Measurements from ENCODE around the gene METTL21C.

The METTL21C gene

DNA sequence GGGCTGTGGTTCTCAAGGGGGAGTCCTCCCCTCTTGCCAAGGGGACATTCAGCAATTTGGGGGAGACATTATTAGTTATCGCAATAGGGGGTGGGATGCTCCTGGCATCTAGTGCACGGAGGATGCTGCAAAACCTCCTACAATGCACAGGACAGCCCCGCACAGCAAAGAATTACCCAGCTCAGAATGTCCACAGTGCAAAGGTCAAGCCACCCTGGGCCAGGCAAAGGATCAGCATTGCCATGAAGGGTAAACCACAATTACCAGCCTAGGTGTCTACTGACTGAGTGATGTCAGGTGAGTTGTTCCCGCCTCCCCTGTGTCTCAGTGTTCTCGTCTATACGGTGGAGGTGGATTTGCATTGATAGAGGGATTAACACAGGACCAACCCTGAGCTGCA is 2.4 kb upstream of the METTL21C start:
- no peak for DNase-seq

- DNase-seq: no peak
These were observed 1.6 kb upstream of the METTL21C start for GRCh38 chr13:102696465-102696864.

DNA sequence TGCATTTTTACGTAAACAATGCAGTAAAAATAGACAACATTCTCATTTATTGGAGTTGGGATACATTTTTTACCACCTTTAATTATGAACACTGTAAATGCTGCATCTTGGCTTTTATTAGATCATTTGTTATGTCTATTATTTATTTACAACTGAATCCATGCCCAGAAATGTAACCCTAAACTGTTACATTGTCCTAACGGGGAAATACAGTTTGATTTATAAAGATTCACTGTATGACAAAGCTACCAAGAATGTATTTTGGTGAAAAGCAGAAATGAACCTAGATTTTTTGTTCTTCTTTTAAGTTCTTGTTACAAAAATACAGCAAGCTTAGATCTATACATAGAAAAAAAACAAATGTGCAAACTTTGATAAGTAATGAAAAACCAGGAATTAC is 1.1 kb downstream of the METTL21C start:
- no peak for DNase-seq

DNA sequence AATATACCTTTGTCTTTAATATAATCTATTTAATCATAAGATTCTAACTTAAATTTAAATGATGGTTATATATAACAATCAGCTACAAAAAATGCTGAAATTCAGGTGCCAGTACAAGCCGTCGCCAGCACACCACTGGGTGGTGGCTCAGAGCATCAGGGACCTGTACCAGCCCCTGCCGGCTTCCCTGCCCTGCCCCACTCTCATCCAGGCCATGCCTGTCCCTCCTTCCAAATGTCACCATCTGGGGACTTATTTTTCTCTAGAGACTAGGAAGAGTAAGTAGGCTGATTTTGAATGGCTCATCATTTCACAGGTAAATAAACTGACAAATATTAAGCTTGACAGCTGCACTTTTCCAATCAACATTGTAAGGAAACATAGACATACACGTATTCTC is 1.6 kb downstream of the METTL21C start:
- DNase-seq: no peak

GRCh38 chr13:102692491-102692826 is 2.4 kb downstream of the METTL21C start:
- DNase-seq: no peak

- DNase-seq: no peak
These were observed 4.0 kb downstream of the METTL21C start for GRCh38 chr13:102690883-102691282.

DNA sequence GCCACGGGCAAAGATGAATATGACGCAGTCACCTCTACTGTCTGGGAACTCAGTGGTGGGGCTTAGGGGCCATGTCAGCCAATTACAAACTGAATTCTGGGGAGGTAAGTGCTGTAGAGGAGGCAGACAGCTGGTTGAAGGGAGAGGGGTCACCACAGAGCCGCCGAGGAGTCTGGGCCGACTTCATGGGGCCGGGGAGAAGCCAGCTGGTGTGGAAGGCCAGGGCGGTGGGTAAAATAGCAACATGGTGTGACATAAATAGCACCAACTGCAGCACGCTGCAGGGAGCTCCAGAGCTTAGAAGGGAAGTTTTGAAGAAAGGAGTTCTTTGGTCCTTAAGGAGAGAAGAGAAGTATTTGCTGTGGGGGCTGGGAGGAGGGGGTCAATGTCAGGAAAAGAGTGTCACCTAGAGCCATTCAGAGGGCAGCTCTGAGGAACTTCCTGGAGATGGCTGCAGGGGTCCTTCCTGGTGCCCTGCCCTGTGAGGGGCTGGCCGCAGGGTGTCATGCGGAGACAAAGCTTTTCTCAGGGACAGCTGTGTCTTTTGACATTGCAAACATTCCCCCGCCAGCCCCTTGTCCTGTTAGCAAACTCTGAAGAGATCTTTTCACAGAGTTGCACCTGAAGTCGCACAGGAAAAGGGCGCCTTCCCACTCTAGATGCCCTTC is 6.4 kb downstream of the METTL21C start:
- DNase-seq: no peak

- DNase-seq: no peak
These were observed 7.3 kb downstream of the METTL21C start for GRCh38 chr13:102687520-102687919.

DNA sequence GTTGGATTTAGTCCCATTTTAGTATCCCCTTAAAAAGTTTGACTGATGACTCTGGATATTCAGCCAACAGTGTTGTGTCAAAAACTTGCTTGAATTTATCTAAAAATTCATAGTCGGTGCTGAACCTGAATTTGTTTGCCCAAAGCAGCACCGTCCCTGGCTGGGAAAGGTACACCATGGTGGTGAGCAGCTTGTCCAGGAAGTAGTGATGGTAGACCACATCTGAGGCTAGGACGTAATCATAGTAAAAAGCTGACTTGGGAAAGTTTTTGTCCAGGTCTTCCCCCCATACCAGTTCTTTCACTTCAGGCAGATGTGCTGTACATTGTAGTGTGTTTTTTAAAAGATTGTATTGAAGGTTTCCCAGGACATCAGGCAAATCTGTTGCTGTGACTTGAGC is 8.8 kb downstream of the METTL21C start:
- no peak for DNase-seq

GRCh38 chr13:102683637-102684036 is 11.2 kb downstream of the METTL21C start:
- DNase-seq: no peak

GRCh38 chr13:102682727-102683126 is 12.1 kb downstream of the METTL21C start:
- no peak for DNase-seq

DNA sequence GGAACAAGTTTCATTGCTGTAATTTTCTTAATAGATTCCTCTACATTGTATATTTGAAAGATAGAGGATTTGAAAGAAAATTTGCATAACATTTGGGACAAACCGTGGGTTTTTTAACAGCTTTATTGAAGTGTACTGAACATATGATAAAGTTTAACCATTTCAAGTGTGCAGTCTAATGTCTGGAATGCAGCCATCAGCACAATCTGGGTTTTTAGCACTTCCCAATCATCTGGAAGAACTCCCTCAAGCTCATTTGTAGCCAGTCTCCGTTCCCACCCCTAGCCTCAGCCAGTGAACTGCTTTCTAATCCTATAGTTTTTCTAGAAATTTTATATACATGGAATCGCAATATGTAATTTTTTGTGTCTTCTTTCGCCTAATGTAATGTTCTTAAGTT is 12.6 kb downstream of the METTL21C start:
- no peak for DNase-seq

GRCh38 chr13:102680842-102681740 is 13.8 kb downstream of the METTL21C start:
- DNase-seq: no peak

DNA sequence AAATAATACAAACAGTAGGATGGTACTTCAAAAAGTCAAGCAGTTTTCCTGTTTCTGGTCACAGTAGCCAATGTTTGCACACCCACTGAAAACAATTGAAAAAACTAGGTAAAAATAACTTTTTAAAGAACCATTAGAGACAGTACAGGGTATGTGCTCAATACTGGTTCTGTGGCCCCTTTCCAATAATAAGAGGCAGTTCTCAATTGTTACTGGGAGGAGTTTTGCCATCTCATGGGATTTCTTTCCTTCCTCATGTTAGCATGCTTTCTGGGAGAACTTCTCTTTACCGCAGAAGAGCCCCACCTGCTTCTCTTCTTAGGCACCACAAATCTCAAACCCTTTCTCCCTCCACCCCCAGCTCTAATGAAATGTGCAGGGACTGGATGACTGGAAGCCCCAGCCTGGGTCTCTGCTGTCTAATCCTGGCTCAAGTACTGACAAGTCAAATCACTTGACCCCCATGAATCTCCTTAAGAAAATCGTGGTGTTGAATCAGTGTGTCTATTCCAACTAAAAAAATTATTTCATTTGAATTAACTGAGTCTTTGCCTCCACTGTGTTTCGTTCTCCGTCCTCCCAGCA is 14.6 kb downstream of the METTL21C start:
- no peak for DNase-seq

GRCh38 chr13:102679449-102680132 is 15.3 kb downstream of the METTL21C start:
- DNase-seq: no peak

DNA sequence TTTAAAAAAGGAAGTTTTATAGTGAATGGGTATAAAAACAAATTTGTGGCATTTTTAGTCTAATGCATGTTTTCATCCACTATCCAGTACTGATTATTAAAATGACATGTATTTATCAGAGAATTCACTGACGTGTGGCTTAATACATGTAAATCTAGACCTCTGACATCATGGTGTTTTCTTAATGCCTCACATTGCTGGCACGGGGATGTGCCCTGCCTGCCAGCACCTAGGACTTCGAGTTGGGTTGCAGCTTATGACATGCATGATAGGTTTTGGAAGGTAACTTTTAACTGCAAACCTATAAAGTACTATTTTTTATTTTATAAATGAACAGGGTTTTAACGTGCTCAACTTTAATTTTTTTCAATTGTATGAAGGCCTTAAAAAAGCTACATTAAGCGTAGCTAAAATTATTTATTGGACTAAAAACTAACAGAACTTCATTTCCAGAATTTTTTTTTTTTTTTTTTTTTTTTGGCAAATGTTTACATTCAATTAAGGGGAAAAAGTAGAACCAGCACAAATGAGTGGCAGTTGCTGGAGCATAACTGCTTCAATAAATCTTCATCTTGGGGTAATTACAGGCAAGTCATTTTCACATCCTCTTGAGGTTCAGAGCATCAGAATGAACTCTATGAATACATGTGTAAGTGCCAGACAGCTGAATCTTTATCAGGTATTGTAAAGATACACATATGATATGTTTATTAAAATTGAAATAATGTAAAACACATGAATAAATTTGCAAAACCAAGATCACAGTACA is 16.3 kb downstream of the METTL21C start:
- no peak for DNase-seq

DNA sequence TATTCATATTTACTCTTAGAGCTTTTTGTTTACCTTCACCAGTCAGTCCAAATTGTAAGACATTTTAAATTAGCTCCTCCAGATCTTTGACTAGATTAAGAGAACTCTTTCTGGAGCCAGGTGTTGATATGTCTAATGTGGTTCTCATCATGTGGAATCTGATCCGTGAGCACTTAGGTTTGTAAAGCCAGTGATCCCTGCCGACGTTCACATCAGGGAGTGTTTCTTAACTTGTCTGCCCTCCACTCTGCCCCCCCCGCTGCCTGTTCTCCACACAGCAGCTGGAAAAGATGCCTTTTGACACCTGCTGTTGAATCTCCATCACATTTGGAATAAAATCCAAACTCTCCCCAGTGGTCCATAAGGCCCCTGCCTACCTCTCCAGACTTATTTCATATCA is 17.7 kb downstream of the METTL21C start:
- DNase-seq: no peak

- no peak for DNase-seq
These were observed 19.7 kb downstream of the METTL21C start for GRCh38 chr13:102675115-102675514.

- DNase-seq: no peak
These were observed 24.7 kb downstream of the METTL21C start for GRCh38 chr13:102670130-102670529.

- no peak for DNase-seq
These were observed 26.9 kb downstream of the METTL21C start for GRCh38 chr13:102667911-102668310.

- no peak for DNase-seq
These were observed 27.8 kb downstream of the METTL21C start for GRCh38 chr13:102667023-102667422.

DNA sequence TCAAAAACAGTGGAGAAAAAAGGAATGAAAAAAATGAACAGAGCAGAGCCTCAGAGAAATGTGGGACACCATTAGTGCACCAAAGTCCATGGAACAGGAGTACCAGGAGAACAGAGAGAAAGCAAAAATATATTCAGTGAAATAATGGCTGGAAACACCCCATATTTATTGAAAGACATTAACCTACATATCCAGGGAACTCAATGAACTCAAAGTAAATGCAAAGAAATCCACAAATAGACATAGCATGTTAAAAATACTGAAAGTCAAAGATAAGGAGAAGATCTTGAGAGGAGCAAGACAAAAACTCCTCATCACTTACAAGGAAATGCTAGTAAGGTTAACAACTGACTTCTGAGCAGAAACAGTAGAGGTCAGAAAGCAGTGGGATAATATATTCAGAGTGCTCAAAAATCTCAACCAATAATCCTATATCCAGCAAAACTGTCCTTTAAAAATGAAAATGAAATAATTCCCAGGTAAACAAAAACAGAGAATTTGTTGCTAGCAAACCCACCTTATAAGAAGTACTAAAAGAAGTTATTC is 35.6 kb downstream of the METTL21C start:
- no peak for DNase-seq
